HepG2 (cell line): ENCODE results near the gene IGSF21. TPM values are rescaled to one million over a fixed set of nuclear protein-coding genes. Genes with fewer than 3 reads are reported as not detected.
A peak's percentile ranks its signal among the peaks of the same experiment; 100 is the strongest.

Experiments used
- ATAC-seq: fragments of 200-7000 bp; cut with Tn5 transposase; 3 replicates; pipeline ENCODE4 v1.9.1; 2020; ENCODE audit warnings: mild to moderate bottlenecking, moderate library complexity
- BruUV-seq: library from RNA; stranded (reverse); fragments of 400-500 nt; replicated peaks from 2 replicates; lab custom pipeline; 2021; lab: Mats Ljungman, UMichigan
- CTCF ChIA-PET: fragments of 300-600 bp; formaldehyde crosslinking; extraction: SDS; loops from one replicate; lab custom pipeline; 2021; ENCODE audit warnings: low total read pairs, inconsistent platforms, low intra/inter-chr PET ratio; lab: Yijun Ruan, JAX
- POLR2A ChIA-PET: fragments of 350-600 bp; sonication (Branson Sonifier 250); formaldehyde crosslinking; loops from one replicate; lab custom pipeline; 2020; ENCODE audit warnings: antibody characterized with exemption, inconsistent platforms; lab: Yijun Ruan, JAX
- DNase-seq: peaks from one replicate; pipeline ENCODE4 v3.0.0-alpha.2; 2015; ENCODE audit warnings: low spot score
- FAIRE-seq: peaks from 3 replicates; lab custom pipeline; 2011; peaks lifted over from hg19 to GRCh38; lab: Jason Lieb, UNC
- H2AFZ ChIP-seq: one replicate; pipeline ENCODE4 v1.6.1; 2011; ENCODE audit warnings: low read length, inconsistent platforms
- H3K27ac ChIP-seq: fragments of 300-600 bp; 3 replicates; pipeline ENCODE4 v1.8.0; 2011; ENCODE audit warnings: mixed run types, mild to moderate bottlenecking, mixed read lengths, low read length, inconsistent platforms; ENCODE audit not compliant: insufficient read depth; ENCODE audit errors: extremely low read length
- H3K27me3 ChIP-seq, 2 experiments: fragments of 200-600 bp in 1 of 2; 2 replicates in 1 of 2; 3 replicates in 1 of 2; pipeline versions ENCODE4 v1.6.0 to v1.8.0; 2011; ENCODE audit warnings: low read length in 2 of 2, mild to moderate bottlenecking in 2 of 2, moderate library complexity in 2 of 2, inconsistent platforms in 1 of 2; ENCODE audit not compliant: insufficient read depth in 2 of 2, control insufficient read depth in 1 of 2
- H3K36me3 ChIP-seq, 2 experiments: fragments of 200-600 bp in 1 of 2; replicated peaks in 1 of 2; 2 replicates in 1 of 2; 3 replicates in 1 of 2; pipeline versions ENCODE4 v1.5.1 to v1.8.0; 2011; ENCODE audit warnings: low read length in 2 of 2, inconsistent platforms in 1 of 2; ENCODE audit not compliant: insufficient read depth in 2 of 2, control insufficient read depth in 1 of 2
- H3K4me1 ChIP-seq: 2 replicates; pipeline ENCODE4 v1.5.1; 2012; ENCODE audit warnings: low read length, inconsistent platforms; ENCODE audit not compliant: insufficient read depth
- H3K4me2 ChIP-seq: 2 replicates; pipeline ENCODE4 v1.6.0; 2011; ENCODE audit warnings: low read depth, low read length, inconsistent platforms
- H3K4me3 ChIP-seq, 3 experiments: fragments of 200-600 bp in 1 of 3; sonication (generic), shearing (Covaris generic) in 1 of 3; replicated peaks in 1 of 3; 2 replicates each; pipeline ENCODE4 v1.5.1; 2011 to 2016; ENCODE audit warnings: low read length in 3 of 3, inconsistent platforms in 2 of 3, low read depth in 2 of 3, mild to moderate bottlenecking in 2 of 3, control low read depth in 1 of 3, mixed read lengths in 1 of 3; ENCODE audit not compliant: insufficient read depth in 1 of 3
- H3K79me2 ChIP-seq: one replicate; pipeline ENCODE4 v1.6.1; 2011; ENCODE audit warnings: low read length, inconsistent platforms; ENCODE audit not compliant: insufficient read depth
- H3K9ac ChIP-seq: 2 replicates; pipeline ENCODE4 v1.6.0; 2011; ENCODE audit warnings: mild to moderate bottlenecking, low read depth, low read length, inconsistent platforms; ENCODE audit not compliant: insufficient read depth
- H3K9me3 ChIP-seq: 2 replicates; pipeline ENCODE4 v1.5.1; 2012; ENCODE audit warnings: mild to moderate bottlenecking, low read length
- H4K20me1 ChIP-seq: 2 replicates; pipeline ENCODE4 v1.6.0; 2011; ENCODE audit warnings: inconsistent platforms, mild to moderate bottlenecking, low read length, moderate library complexity; ENCODE audit not compliant: insufficient read depth
- ARNT2 ChIP-seq: sonication (generic); formaldehyde crosslinking; IDR thresholded peaks from 2 replicates; pipeline ENCODE4 v1.8.0; 2022; ENCODE audit warnings: mild to moderate bottlenecking, low read depth, missing genetic modification reagents, moderate library complexity
- BHLHE40 ChIP-seq: IDR thresholded peaks from 2 replicates; pipeline ENCODE4 v1.6.1; 2011; ENCODE audit warnings: low read length, improper control_type of control experiment
- MTF2 ChIP-seq: sonication (generic); formaldehyde crosslinking; IDR thresholded peaks from 2 replicates; pipeline ENCODE4 v1.5.0; 2020; ENCODE audit warnings: missing genetic modification reagents, borderline replicate concordance
- RARA ChIP-seq: IDR thresholded peaks from 2 replicates; pipeline ENCODE4 v1.6.1; 2016; ENCODE audit warnings: missing genetic modification reagents, missing compliant biosample characterization
- ZNF678 ChIP-seq: sonication (generic); formaldehyde crosslinking; IDR thresholded peaks from 2 replicates; pipeline ENCODE4 v1.4.0; 2020; ENCODE audit warnings: mild to moderate bottlenecking, missing genetic modification reagents
- WGBS: methylation state at CpG from one replicate; pipeline ENCODE4 v1.1.6; 2017; ENCODE audit warnings: low lambda C conversion rate; 5-methylcytosine and 5-hydroxymethylcytosine counted together
- in situ Hi-C: cut with HindIII; loops from 2 replicates; pipeline ENCODE4 v1.10.0; 2017; ENCODE audit warnings: low pct_unique_long_range_greater_than_20kb; ENCODE audit not compliant: extremely low pct_ligation_motif_present
- intact Hi-C: fragments of 100-400 bp; cut with micrococcal nuclease; formaldehyde crosslinking; loops from one replicate; pipeline ENCODE4 v1.10.0; 2022; ENCODE audit not compliant: unreplicated experiment
- polyA plus RNA-seq, 8 experiments: library from polyadenylated mRNA; depleted of rRNA in 3 of 8; stranded (reverse) in 7 of 8; unstranded in 1 of 8; fragments of >200 nt; fragmentation: Illumina TruSeq in 4 of 8; extraction: Trizol in 4 of 8; gene quantifications; 2 replicates each; pipeline versions ENCODE4 v1.2.1 to v1.2.3, GENCODE V29; 2011 to 2016; ENCODE audit warnings: low read depth in 4 of 8, missing spikeins in 1 of 8, mixed read lengths in 1 of 8; ENCODE audit not compliant: insufficient read depth in 1 of 8
- total RNA-seq, 5 experiments: library from RNA; depleted of rRNA; stranded (reverse); fragments of >200 nt; fragmentation: Illumina TruSeq; extraction: Trizol; gene quantifications; 2 replicates each; pipeline ENCODE4 v1.2.3, GENCODE V29; 2016; ENCODE audit warnings: low read depth in 1 of 5
- TF ChIP-seq, protein P1 (sequence below): sonication (generic); formaldehyde crosslinking; IDR thresholded peaks from 2 replicates; pipeline ENCODE4 v1.4.0; 2020; ENCODE audit warnings: missing genetic modification reagents, borderline replicate concordance
- TF ChIP-seq, protein P2 (sequence below): sonication (generic); formaldehyde crosslinking; IDR thresholded peaks from 2 replicates; pipeline ENCODE4 v1.4.0; 2020; ENCODE audit warnings: mild to moderate bottlenecking, missing genetic modification reagents

IGSF21 gene
- total and polyA plus RNA-seq, 2 of the 13 experiments (the other 11 are each of a cell fraction or from before 2014, with no cell fraction given), result not detected

DNA sequence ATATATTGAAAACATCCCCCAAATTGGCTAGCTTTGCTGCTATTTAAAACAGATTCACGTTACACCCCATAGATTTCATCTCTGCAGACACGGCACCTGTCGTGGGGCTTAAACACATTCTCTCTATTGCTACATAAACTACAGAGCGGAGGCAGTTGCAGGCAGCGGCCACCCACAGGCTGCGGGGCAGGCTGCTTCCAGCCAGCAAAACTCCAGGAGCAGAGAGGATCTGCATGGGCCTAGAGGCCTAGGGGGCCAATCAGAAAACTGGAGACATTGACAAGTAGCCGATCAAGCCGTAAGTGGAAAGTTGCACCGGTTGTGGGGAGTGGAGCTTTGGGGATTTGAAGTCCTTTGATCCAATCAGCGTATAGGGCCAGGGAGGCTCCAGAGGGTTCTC lies 244.1 kb downstream of the IGSF21 start:
- TF ChIP-seq MTF2 (CRISPR knock-in tag) (no peak), RARA (CRISPR knock-in tag) (no peak)
- TF ChIP-seq, protein P1, sequence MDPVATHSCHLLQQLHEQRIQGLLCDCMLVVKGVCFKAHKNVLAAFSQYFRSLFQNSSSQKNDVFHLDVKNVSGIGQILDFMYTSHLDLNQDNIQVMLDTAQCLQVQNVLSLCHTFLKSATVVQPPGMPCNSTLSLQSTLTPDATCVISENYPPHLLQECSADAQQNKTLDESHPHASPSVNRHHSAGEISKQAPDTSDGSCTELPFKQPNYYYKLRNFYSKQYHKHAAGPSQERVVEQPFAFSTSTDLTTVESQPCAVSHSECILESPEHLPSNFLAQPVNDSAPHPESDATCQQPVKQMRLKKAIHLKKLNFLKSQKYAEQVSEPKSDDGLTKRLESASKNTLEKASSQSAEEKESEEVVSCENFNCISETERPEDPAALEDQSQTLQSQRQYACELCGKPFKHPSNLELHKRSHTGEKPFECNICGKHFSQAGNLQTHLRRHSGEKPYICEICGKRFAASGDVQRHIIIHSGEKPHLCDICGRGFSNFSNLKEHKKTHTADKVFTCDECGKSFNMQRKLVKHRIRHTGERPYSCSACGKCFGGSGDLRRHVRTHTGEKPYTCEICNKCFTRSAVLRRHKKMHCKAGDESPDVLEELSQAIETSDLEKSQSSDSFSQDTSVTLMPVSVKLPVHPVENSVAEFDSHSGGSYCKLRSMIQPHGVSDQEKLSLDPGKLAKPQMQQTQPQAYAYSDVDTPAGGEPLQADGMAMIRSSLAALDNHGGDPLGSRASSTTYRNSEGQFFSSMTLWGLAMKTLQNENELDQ (CRISPR knock-in tag), result no peak
- Histone ChIP-seq H3K36me3 (no peaks in the 10 kb centered on the region), H3K9me3 (no peaks in the 10 kb centered on the region), H2AFZ (no peak overlapping the region), H3K9ac (no peak overlapping the region), H3K4me3 (no peak overlapping the region), H3K4me1 (no peaks in the 10 kb centered on the region), H3K79me2 (no peaks in the 10 kb centered on the region), H3K4me2 (no peak overlapping the region), H3K27me3 (peaks cover 0 to 40% of the 10 kb centered on the region in 2 experiments), H4K20me1 (no peaks in the 10 kb centered on the region), H3K27ac (no peak overlapping the region)
- BruUV-seq, result no TSS peak
- intact Hi-C loops, result no loop called here
- FAIRE-seq, result no peak
- ChIA-PET CTCF (no interaction called here), POLR2A (no interaction called here)
- ATAC-seq, result peak; percentile 32; the same call in 1 of the 3 replicates
- in situ Hi-C loops, result no loop called here
- no peak for DNase-seq
- WGBS, result 22% methylated on average over 9 of the region's 10 CpGs

DNA sequence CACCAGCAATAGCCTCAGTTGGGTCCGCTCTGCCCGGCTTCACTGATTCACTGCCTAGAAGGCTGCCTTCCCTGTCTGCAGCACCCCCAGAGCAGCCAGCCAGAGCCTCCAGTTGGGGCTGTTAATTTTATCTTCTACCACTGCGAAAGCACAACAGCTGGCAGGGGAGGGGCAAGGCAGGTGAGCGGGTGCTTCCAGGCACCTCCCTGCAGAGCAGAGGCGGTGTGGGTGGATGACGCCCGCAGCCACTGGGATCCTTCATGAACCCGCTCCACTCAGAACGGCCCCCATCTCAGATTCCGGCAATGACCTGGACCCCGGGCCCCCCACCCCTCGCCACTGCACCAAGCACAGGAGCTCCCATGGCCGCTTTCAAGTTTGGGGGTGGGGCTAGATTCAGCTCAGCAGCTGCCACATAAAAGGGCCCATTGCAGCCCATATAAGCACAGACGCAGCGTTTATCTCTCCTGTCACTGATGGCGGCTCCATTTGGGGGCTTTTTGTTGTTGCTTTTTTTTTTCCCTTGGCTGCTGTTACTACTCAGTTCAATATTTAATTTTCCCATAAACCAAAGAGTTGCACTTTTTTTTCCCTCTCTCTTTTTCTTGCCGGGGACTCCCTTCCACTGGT lies 245.2 kb downstream of the IGSF21 start:
- no TSS peak for BruUV-seq
- no peaks in the 10 kb centered on the region for H3K36me3 ChIP-seq
- no peaks in the 10 kb centered on the region for H3K79me2 ChIP-seq
- 49% methylated on average over 9 of the region's 17 CpGs for WGBS
- FAIRE-seq, result no peak
- ChIA-PET POLR2A (no interaction called here), CTCF (no interaction called here)
- no peak overlapping the region for H3K9ac ChIP-seq
- in situ Hi-C loops (no loop called here), intact Hi-C loops (no loop called here)
- no peaks in the 10 kb centered on the region for H4K20me1 ChIP-seq
- no peaks in the 10 kb centered on the region for H3K9me3 ChIP-seq
- no peak overlapping the region for H3K4me2 ChIP-seq
- no peak overlapping the region for H3K4me3 ChIP-seq
- no peak for DNase-seq
- no peak overlapping the region for H3K27ac ChIP-seq
- no peak overlapping the region for H2AFZ ChIP-seq
- ATAC-seq, result no peak
- H3K27me3 ChIP-seq, result peaks cover 0 to 40% of the 10 kb centered on the region in 2 experiments; a peak in 4 of 5 replicates
- no peaks in the 10 kb centered on the region for H3K4me1 ChIP-seq
- TF ChIP-seq ARNT2 (CRISPR knock-in tag) (no peak), ZNF678 (no peak), BHLHE40 (no peak)
- TF ChIP-seq, protein P2, sequence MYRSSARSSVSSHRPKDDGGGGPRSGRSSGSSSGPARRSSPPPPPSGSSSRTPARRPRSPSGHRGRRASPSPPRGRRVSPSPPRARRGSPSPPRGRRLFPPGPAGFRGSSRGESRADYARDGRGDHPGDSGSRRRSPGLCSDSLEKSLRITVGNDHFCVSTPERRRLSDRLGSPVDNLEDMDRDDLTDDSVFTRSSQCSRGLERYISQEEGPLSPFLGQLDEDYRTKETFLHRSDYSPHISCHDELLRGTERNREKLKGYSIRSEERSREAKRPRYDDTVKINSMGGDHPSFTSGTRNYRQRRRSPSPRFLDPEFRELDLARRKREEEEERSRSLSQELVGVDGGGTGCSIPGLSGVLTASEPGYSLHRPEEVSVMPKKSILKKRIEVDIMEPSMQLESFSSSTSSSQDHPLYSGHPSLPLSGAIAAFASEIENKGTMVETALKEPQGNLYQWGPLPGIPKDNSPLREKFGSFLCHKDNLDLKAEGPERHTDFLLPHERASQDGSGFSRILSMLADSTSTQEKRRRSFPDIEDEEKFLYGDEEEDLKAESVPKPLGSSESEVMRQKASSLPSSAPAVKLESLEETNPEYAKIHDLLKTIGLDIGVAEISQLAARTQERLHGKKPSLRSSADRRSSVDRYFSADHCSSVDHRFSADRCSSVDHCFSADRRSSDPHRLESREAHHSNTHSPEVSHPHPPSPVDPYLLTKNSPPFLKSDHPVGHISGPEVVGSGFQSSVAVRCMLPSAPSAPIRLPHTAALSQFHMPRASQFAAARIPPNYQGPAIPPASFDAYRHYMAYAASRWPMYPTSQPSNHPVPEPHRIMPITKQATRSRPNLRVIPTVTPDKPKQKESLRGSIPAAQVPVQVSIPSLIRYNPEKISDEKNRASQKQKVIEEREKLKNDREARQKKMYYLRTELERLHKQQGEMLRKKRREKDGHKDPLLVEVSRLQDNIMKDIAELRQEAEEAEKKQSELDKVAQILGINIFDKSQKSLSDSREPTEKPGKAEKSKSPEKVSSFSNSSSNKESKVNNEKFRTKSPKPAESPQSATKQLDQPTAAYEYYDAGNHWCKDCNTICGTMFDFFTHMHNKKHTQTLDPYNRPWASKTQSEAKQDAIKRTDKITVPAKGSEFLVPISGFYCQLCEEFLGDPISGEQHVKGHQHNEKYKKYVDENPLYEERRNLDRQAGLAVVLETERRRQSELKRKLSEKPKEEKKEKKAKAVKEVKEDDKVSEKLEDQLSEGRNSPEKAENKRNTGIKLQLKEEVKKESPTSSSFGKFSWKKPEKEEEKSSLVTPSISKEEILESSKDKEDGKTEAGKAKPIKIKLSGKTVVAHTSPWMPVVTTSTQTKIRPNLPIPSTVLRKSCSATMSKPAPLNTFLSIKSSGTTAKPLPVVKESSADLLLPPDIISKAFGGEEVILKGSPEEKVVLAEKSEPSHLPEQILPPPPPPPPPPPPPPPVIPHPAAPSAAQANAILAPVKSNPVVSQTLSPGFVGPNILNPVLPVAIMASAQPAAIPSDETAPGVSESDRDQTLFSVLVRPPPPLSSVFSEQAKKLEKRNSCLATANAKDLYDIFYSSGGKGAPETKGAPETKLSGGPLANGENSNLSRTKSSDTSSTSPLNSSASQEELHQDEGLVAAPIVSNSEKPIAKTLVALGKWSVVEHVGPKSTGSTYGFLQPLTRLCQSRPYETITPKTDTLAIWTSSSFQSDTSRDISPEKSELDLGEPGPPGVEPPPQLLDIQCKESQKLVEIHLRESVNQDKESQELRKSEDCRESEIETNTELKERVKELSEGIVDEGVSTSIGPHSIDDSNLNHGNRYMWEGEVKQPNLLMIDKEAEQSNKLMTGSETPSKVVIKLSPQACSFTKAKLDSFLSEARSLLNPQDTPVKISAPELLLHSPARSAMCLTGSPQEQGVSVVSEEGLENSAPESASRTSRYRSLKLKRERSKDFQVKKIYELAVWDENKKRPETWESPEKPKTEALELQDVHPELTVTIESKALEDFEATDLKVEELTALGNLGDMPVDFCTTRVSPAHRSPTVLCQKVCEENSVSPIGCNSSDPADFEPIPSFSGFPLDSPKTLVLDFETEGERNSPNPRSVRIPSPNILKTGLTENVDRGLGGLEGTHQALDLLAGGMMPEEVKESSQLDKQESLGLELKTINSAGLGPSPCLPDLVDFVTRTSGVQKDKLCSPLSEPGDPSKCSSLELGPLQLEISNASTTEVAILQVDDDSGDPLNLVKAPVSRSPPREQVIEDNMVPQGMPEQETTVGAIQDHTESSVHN (CRISPR knock-in tag), result no peak
